Stimulated activated CD8-positive, alpha-beta memory T cell treated with anti-CD3 and anti-CD28 coated beads, Interleukin-15, amount 100 ng/mL, for 48 hours (primary cell): ENCODE measurements around the gene CEPT1.
"Not testable (repeated sequence)": the region's sequence is repeated elsewhere in the genome, so short reads cannot be mapped to it uniquely, and the experiment has no call there.

ENCODE experiments used
- DNase-seq, 2 donors: peaks; one replicate each; pipeline ENCODE4 v3.0.0-alpha.2; 2020; ENCODE audit warnings: low read depth in 2 of 2

Gene CEPT1

DNA sequence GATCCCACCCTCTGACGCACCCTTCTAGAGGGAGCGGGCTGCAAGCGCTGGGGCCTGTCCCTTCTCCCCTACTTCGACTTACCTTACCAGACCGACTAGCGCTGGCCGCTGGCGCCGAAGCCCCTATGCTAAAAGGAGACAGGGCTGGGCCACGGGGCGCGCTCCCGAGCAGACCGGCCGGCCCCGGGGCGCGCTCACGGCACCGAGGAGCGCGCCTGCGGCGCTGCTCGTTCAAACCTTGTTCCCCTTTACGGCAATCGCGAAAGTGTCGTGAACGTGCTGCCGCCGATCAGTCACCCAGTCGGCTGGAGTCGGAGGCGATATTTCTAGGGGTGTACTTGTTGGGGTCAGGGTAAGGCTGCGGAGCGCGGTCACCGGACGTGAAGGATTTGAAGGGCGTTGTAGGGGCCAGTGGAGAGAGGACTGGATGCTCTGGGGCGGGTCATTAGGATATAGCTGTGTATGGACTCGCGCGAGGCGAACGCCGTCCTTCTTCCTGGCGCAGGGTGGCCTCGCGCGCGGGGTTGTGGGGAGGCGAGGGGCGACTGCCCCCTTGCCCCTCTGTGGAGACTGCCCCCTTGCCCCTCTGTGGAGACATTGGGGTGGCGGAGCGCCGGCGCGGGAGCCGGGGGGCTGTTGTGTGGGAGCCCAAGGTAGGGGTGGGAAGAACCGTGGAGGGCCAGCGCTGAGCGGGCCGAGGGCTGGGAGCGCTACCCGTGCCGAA is at the start of gene CEPT1, which contains the start of gene DRAM2:
Gene CEPT1, plus strand, starts transcription at position 268 of the 724 bp plus-strand sequence. CDS start 7,492 bp downstream, outside the sequence.
Gene DRAM2, minus strand, starts transcription at position 138 of the 724 bp plus-strand sequence. CDS start 8,539 bp downstream, outside the sequence.
- peak; percentile 89 to 90 for DNase-seq

DNA sequence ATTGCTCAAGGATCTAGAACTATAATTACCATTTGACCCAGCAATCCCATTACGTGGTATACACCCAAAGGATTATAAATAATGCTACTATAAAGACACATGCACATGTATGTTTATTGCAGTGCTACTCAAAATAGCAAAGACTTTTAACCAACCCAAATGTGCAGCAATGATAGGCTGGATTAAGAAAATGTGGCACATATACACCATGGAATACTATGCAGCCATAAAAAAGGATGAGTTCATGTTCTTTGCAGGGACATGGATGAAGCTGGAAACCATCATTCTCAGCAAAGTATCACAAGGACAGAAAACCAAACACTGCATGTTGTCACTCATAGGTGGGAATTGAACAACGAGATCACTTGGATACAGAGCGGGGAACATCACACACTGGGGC is 44.6 kb upstream of the CEPT1 start:
- DNase-seq: not testable (repeated sequence)

DNA sequence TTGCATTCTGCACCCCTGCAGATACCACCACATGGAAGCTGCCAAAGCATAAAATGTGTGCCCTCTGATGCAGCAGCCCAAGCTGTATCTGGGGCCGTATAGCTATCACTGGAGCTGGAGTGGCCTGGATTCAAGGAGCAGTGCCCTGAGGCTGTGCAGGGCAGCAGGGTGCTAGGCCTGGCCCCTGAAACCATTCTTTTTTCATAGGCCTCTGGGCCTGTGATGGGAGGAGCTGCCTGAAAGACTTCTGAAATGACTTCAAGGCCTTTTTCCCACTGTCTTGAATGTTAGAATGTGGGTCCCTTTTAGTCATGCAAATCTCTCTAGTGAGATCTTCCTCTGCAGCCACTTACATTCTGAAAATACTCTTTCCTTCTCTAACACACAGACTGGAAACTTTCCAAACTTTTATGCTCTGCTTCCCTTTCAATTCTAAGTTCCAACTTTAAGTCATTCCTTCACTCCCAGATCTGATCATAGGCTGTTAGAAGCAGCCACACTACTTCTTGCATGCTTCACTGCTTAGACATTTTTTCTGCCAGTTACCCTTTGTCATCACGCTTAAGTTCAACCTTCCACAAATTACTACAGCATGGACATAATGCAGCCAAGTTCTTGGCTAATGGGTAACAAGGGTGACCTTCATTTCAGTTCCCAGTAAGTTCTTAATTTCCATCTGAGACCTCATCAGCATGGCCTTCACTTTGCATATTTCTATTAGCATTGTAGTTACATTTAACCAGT is 42.5 kb upstream of the CEPT1 start:
- no peak for DNase-seq

DNA sequence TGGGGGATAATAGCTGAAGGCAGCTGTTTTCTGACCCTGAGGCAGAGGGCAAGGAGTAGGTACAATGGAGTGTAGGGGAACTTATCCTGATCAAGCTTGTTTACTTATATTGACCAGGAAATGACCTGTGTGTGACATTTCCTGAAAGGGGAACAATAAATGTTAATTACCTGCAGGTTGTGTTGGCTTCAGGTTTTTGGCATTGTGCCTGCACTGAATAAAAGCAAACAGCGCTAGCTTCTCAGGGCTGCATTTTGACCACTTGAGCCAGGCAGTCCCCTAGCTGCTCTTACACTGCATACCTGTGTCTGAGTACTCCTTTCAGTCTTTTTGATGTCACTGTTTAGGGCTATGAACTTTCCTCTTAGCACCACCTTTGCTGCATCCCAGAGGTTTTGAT is 40.7 kb upstream of the CEPT1 start:
- DNase-seq: no peak

DNA sequence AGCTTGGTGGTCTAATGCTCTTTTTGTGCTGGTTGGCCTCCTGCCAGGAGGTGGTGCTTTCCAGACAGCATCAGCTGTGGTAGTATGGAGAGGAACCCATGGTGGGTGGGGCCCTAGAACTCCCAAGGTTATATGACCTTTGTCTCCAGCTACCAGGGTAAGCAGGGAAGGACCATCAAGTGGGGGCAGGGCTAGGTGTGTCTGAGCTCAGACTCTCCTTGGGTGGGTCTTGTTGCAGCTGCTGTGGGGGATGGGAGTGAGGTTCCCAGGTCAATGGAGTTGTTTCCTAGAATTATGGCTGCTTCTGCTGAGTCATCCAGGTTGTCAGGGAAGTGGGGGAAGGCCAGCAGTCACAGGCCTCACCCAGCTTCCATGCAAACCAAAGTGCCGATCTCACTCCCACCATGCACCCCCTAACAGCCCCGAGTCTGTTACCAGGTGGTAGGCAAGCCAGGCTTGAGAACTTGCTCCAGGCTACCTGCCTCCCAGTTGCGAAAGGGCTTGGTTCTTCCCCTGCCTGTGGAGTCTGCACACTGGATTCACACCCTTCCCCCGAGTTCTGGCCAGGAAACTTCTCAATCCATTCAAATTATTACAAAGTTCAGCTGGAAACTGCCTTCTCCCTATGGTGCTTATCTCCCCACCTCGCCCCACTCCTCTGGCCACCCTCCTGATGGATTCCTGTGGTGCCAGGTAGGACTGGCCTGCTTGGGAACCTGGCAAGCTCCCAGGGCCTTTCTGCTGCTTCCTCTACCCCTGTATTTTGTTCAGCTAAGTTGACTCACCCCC is 38.0 kb upstream of the CEPT1 start:
- no peak for DNase-seq

DNA sequence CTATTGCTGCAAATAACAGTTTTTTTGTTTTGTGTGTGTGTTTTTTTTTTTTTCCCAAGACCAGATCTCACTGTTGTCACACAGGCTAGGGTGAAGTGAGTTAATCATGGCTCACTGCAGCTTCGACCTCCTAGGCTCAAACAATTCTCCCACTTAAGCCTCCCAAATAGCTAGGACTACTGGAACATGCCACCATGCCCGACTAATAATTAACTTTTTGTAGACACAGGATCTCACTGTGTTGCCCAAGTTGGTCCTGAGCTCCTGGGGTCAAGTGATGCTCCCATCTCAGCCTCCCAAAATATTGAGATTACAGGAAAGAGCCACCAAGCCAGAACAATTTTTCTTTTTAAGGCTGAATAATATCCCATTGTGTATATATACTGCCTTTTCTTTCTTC is 35.0 kb upstream of the CEPT1 start:
- no peak for DNase-seq

DNA sequence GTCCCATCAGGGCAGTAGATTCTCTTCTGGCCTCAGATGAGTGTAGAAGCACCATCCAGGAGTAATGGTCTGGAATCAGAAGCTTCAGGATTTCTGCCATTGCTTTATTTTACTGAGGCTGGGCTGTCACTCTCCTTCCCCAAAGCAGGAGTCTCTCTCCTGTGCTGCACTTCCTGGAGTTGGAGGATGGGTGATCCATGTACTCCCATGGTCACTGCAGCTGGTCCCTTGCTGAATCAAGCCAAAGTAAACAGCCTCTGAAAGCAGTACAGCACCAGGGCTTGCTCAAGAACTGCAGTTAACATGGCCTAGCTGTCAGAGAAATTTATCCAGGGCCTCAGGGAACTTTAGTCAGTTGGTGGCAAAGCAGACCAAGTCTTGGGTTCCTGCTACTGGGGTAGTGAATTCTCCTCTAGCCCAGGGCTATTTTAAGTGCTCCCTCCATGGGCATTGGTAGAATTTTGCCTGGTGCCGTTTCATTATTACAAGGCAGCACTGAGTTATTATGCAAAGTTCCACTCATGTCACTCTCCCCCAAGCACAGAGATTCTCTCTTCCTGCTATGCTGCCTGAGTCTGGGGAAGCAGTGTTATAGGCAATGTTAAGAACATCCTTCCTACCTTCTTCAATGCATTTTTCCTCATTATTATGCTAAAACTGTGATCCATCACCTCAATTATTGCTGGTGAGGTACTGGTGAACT is 29.7 kb upstream of the CEPT1 start:
- no peak for DNase-seq

DNA sequence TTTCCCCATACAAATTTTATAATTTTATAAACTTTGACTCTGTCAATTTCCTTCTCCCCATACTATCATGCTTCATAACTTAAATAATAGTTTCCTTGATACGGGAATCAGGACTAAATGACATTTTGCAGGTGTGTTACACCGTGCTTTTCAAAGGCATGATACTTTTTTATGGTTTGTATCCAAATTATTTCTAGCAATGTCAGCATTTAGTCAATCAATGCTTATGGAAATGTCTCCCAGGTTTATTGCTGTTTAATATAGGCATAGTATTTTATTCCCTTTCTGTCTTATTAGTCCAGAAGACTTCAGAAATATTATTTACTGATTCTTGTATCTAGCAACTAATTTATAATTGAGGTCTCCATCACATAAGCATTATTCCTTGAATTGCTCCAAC is 23.5 kb upstream of the CEPT1 start:
- DNase-seq: no peak

DNA sequence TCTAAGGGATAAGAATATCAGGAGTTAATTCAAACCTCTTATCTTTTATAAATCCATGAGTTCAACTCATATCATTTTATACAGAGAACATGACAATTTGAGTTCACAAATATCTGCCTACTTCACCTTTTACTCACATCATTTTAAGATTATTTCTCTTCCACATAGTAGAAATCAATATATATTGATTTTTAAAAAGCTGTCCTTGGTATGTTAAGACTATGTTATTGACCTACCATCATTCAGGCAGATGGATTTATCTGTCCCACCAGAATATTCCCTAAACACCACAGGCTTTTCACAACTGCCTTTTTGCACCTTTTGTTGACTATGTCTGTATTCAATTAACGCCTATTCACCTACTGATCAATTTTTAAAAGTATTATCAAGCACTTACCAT is 13.7 kb upstream of the CEPT1 start:
- DNase-seq: no peak

DNA sequence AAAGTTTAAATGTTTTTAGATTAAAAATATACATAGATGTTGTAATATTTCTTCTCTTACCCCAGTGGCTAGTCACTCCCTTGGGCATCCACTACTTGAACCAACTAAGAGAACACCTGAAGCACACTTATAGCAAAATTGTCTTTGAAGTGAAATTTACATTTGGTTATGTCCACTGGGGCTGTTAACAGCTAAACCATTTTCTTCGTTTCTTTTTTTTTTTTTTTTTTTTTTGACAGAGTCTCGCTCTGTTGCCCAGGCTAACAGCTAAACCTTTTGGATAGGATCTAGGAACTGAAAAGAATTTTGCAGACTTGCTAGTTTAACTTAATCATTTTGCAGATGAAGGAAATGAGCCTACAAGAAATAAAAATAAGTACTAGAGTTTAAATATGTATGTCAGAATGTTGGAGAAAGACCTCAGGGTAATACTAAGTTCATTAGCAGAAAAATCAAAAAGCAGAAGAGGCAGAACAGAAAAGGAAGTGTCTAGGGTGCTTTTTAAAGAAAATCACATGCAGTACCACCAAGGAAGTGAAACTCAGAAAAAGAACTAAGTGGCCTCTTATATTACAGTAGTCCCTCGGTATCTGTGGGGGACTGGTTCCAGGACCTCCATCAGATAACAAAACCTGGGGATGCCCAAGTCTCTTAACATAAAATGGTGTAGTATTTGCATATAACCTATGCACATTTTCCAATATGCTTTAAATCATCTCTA is 11.9 kb upstream of the CEPT1 start:
- DNase-seq: no peak

DNA sequence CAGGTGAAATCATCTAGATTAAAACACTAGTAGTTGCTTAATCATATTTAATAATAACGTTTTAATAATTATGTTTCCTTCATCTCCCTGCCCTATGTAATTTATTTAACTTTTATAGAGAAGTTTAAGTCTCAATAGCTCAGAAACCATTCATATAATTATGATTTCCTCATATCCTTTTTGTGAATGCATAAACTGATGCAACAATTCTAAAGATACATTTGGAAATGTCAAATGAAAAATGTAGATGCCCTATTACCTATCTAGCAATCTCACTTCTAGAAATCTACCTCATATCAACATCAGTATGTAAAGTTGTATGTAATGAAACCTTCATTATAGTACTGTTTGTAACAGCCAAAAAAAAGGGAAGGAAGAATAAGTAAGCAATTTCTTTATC is 10.6 kb upstream of the CEPT1 start:
- DNase-seq: no peak

DNA sequence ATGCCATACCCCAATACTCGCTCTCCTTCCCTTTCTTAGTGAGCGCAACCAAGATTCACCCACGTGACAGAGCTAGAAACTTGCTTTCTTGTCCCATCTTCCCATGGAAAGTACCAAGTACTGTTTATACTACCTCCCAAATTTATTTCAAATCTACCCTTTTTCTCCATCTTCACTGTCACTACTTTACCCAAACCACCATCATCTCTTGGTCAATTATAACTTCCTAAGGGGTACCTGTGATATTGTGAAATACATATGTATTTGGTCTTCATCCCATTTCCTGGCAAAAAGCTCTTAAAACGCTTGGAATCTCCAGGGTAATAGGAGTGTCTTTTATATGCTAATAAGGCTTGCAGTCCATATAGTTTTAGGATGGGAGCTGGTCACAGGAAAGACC is 8.3 kb upstream of the CEPT1 start:
- no peak for DNase-seq

DNA sequence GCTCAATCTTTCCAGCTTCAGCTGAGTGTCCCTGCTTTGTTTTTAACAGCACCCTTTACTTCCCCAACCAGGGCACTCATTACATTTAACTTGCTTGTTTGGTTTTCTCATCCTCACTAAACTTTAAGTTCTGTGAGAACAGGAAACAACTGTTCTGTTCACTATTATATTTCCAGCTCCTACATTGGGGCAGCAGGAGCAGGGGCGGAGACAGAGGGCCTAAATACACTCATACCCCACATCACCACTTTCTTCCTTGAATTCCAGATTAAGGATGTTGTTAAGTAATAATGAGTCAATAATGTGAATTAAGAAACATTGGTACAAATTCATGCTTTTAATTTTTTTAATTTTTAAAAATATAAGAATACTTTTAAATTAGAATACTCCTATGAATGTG is 6.2 kb upstream of the CEPT1 start:
- DNase-seq: no peak

DNA sequence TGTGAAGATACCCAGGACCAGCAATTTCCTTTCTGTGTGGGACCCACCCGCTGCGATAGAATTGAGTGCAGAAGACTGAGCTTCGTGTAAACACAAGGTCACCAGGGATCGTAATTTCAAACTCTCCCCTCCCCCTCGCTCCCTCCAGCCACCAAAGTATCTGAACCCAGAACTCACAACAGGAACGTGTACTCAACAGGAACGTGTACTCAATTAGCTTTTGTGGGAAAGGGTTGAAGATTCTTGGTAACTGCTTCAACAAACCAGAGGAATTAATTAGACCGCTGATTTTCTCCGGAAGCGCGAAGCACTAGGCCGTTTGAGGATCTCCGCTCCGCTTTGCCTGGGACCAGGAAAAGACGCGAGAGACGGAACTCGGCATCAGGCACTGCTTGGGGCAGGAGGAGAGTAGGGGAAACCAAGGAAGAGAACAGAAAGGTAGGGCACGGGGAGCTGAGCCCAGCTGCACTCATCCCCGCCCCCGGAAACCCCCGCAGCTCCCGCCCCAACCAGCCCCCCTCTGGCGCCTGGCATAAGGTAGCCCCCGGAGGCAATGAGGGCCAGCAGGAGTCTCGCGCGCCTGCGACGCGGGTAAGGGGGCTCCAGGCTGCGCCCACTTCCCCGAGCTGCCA is 583 bp upstream of the CEPT1 start:
- no peak for DNase-seq

DNA sequence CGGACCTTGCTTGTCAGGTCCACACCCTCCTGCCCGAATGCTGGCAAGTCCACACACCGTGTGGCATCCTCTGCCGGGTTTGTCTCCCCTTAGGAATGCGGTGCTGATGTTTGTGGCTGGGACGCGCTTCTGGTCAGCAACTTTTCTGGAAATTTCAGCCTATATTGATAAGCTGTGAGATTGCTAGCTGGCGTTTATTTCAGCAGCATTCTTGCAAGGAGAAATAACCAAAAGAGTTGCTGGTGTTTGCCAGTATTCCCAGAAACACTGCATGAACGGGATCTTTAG is 601 bp downstream of the CEPT1 start:
- DNase-seq: no peak

DNA sequence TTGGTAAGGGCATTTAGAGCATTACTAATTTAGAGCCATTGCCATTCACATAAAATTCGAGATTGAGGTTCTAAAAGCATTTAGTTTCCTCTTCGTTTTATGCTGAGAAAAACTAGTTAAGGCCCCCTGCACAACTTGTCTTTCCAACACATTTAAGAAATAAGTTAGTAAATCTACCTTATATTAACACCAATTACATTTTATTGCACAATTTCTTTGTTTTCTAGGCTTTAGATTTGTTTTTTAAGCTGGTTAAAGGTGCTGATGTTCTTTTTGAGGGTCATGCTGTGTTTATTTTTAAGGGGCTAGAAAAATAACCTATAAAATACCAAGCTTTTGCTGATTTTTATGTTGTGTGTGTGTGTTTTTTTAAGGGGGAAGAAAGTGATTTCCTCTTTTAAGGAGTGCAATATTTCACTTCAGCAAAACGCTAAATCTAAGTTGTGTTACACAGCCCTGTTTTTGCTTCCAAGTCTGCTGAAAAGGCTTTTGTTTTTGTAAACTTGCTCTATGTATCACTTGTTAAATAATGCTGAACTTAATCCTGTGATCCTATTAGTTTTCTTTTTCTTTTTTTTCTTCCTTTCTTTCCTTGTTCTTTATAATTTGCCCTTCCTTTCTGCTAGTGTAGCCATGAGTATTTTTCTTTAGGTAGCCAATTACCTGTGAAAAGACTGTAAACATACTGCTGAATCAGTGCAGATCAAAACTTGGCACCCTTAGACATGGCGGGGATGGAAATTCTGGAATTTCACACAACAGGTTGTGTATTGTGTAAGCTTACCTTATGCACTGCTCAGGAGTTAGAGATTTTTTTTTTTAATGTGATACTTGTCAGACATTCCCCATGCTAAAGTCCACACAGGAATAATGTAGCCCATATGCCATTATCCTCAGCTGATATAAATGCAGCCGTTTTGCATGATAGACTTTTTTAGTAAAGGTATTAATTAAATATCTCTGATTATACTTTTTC is 1.5 kb downstream of the CEPT1 start:
- DNase-seq: no peak

DNA sequence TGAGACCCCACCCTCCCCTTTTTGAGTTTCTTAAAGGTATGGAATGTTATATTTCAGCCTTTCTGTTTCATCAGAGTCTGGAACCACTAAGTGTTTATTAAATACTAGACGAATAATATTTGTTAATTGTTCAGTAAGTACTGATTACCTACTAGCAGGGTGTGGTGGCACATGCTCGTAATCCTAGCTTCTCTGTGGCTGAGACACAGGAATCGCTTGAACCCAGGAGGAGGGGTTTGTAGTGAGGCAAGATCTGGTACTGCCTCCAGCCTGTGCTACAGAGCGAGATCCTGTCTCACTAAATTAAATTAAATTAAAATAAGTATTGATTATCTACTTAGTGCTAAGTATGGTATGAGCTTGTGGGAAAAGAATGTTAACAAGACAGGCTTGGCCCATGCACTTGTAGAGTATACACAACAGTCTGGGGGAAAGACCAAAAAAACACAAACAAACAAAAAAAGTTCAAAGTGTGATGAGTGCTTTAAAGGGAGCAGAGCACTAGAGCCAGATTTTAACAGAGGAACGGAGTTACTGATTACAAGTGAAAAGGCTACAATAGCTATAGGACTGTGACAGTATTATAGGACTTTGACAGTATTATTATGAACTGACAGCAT is 2.4 kb downstream of the CEPT1 start:
- no peak for DNase-seq

DNA sequence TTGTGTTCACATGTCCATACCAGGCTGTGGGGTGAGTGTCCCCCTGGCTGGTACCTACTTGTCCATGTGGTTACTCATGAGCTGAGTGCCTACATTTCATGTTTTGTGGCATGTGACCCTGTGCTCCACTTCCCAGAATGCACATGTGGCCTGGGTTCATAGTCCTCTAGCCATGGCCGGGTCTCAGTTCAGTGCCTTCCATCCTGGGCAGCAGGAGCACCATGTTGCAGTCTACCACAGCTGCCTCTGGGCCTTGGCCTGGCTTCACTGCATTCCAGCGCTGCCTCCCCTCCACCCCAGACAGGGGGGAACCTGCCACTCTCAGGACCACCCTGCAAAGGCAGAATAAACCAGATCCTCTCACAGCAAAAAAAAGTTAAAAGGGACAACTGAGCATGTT is 5.5 kb downstream of the CEPT1 start:
- DNase-seq: no peak
